ENCODE measurements around the gene RFTN1.

RFTN1 gene

GRCh38 chr3:16399473-16399872 lies 114.0 kb downstream of the RFTN1 start:
- Histone ChIP-seq H3K27me3 (no peaks in the 10 kb centered on the region), H3K4me3 (ENCODE audit: low read depth, low read length) (no peak overlapping the region), H3K4me1 (no peaks in the 10 kb centered on the region), H3K9me3 (no peaks in the 10 kb centered on the region), H3K36me3 (no peaks in the 10 kb centered on the region)
- peak; percentile 63 for DNase-seq
- TF ChIP-seq, protein P1, sequence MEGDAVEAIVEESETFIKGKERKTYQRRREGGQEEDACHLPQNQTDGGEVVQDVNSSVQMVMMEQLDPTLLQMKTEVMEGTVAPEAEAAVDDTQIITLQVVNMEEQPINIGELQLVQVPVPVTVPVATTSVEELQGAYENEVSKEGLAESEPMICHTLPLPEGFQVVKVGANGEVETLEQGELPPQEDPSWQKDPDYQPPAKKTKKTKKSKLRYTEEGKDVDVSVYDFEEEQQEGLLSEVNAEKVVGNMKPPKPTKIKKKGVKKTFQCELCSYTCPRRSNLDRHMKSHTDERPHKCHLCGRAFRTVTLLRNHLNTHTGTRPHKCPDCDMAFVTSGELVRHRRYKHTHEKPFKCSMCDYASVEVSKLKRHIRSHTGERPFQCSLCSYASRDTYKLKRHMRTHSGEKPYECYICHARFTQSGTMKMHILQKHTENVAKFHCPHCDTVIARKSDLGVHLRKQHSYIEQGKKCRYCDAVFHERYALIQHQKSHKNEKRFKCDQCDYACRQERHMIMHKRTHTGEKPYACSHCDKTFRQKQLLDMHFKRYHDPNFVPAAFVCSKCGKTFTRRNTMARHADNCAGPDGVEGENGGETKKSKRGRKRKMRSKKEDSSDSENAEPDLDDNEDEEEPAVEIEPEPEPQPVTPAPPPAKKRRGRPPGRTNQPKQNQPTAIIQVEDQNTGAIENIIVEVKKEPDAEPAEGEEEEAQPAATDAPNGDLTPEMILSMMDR (IDR thresholded peaks at IDR 0.05; ENCODE audit: low read depth, low read length) = peak; percentile 47

GRCh38 chr3:16398648-16399047 lies 114.9 kb downstream of the RFTN1 start:
- no peak overlapping the region for H3K4me3 ChIP-seq (ENCODE audit: low read depth, low read length)
- no peaks in the 10 kb centered on the region for H3K9me3 ChIP-seq
- H3K36me3 ChIP-seq = no peaks in the 10 kb centered on the region
- TF ChIP-seq, protein P1 (IDR thresholded peaks at IDR 0.05; ENCODE audit: low read depth, low read length) = no peak
- H3K27me3 ChIP-seq = no peaks in the 10 kb centered on the region
- DNase-seq = no peak
- H3K4me1 ChIP-seq = no peaks in the 10 kb centered on the region

DNA sequence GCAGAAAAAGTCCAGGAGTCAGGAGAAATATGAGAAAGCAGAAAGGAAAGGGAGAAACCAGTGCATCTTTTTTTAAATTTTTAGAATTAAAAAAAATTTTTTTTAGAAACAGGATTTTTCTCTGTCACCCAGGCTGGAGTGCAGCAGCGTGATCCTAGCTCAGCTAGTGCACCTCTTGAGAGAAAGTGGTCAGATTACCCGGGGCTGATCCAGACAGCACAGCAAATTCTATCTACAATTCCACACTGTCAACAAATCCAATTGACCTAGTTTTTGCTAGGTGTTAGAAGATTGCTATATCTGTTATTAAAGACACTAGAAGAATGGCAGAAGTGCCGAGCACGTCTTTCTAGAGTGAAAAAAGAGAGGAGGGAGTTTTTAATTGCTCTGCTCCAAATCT lies 117.3 kb downstream of the RFTN1 start:
- DNase-seq = no peak
- Histone ChIP-seq H3K36me3 (no peaks in the 10 kb centered on the region), H3K27me3 (no peaks in the 10 kb centered on the region), H3K4me3 (ENCODE audit: low read depth, low read length) (no peak overlapping the region), H3K4me1 (no peaks in the 10 kb centered on the region), H3K9me3 (no peaks in the 10 kb centered on the region)
- TF ChIP-seq, protein P1 (IDR thresholded peaks at IDR 0.05; ENCODE audit: low read depth, low read length) = no peak

- no peaks in the 10 kb centered on the region for H3K4me1 ChIP-seq
- H3K4me3 ChIP-seq (ENCODE audit: low read depth, low read length) = no peak overlapping the region
- H3K27me3 ChIP-seq = no peaks in the 10 kb centered on the region
- H3K9me3 ChIP-seq = no peaks in the 10 kb centered on the region
- TF ChIP-seq, protein P1 (IDR thresholded peaks at IDR 0.05; ENCODE audit: low read depth, low read length) = no peak
- H3K36me3 ChIP-seq = no peaks in the 10 kb centered on the region
- no peak for DNase-seq
Measured at GRCh38 chr3:16395212-16395611, 118.3 kb downstream of the RFTN1 start.

- DNase-seq = no peak
- H3K4me1 ChIP-seq = no peaks in the 10 kb centered on the region
- H3K27me3 ChIP-seq = no peaks in the 10 kb centered on the region
- no peaks in the 10 kb centered on the region for H3K9me3 ChIP-seq
- no peaks in the 10 kb centered on the region for H3K36me3 ChIP-seq
- TF ChIP-seq, protein P1 (IDR thresholded peaks at IDR 0.05; ENCODE audit: low read depth, low read length) = no peak
- no peak overlapping the region for H3K4me3 ChIP-seq (ENCODE audit: low read depth, low read length)
Measured at GRCh38 chr3:16394639-16395038, 118.9 kb downstream of the RFTN1 start.

GRCh38 chr3:16392717-16393116 lies 120.8 kb downstream of the RFTN1 start:
- no peak overlapping the region for H3K4me3 ChIP-seq (ENCODE audit: low read depth, low read length)
- no peaks in the 10 kb centered on the region for H3K4me1 ChIP-seq
- H3K36me3 ChIP-seq = no peaks in the 10 kb centered on the region
- DNase-seq = no peak
- H3K9me3 ChIP-seq = no peaks in the 10 kb centered on the region
- TF ChIP-seq, protein P1 (IDR thresholded peaks at IDR 0.05; ENCODE audit: low read depth, low read length) = no peak
- H3K27me3 ChIP-seq = no peaks in the 10 kb centered on the region
